ENCODE measurements around the gene KCTD7.
A peak's percentile ranks its signal among the peaks of the same experiment; 100 is the strongest.
"Not testable (repeated sequence)": the region's sequence is repeated elsewhere in the genome, so short reads cannot be mapped to it uniquely, and the experiment has no call there.

KCTD7 gene

GRCh38 chr7:66628361-66629221, at the start of gene KCTD7:
TSS of gene KCTD7 (plus strand) at chr7:66628881. CDS start at chr7:66629065, 184 bp downstream.
- DNase-seq (ENCODE audit: low read depth), result peak; percentile 91

- DNase-seq (ENCODE audit: low read depth), result not testable (repeated sequence)
Observed at GRCh38 chr7:66580380-66580779, 48.3 kb upstream of the KCTD7 start.

GRCh38 chr7:66582816-66583489, 45.7 kb upstream of the KCTD7 start:
- DNase-seq (ENCODE audit: low read depth), result not testable (repeated sequence)

GRCh38 chr7:66583490-66584110, 45.1 kb upstream of the KCTD7 start:
- no peak for DNase-seq (ENCODE audit: low read depth)

- no peak for DNase-seq (ENCODE audit: low read depth)
Observed at GRCh38 chr7:66586181-66586580, 42.5 kb upstream of the KCTD7 start.

GRCh38 chr7:66588226-66588625, 40.5 kb upstream of the KCTD7 start:
- not testable (repeated sequence) for DNase-seq (ENCODE audit: low read depth)

GRCh38 chr7:66588856-66589570, 39.7 kb upstream of the KCTD7 start:
- not testable (repeated sequence) for DNase-seq (ENCODE audit: low read depth)

- DNase-seq (ENCODE audit: low read depth), result not testable (repeated sequence)
Observed at GRCh38 chr7:66590302-66591057, 38.2 kb upstream of the KCTD7 start.

- not testable (repeated sequence) for DNase-seq (ENCODE audit: low read depth)
Observed at GRCh38 chr7:66591058-66591798, 37.5 kb upstream of the KCTD7 start.

- peak; percentile 86 for DNase-seq (ENCODE audit: low read depth)
Observed at GRCh38 chr7:66591799-66592596, 36.7 kb upstream of the KCTD7 start.

- not testable (repeated sequence) for DNase-seq (ENCODE audit: low read depth)
Observed at GRCh38 chr7:66592597-66593146, 36.0 kb upstream of the KCTD7 start.

- not testable (repeated sequence) for DNase-seq (ENCODE audit: low read depth)
Observed at GRCh38 chr7:66594082-66594481, 34.6 kb upstream of the KCTD7 start.

GRCh38 chr7:66597461-66597860, 31.2 kb upstream of the KCTD7 start:
- DNase-seq (ENCODE audit: low read depth), result no peak

- no peak for DNase-seq (ENCODE audit: low read depth)
Observed at GRCh38 chr7:66602159-66602558, 26.5 kb upstream of the KCTD7 start.

- DNase-seq (ENCODE audit: low read depth), result no peak
Observed at GRCh38 chr7:66604198-66604597, 24.5 kb upstream of the KCTD7 start.

GRCh38 chr7:66606540-66607291, 22.0 kb upstream of the KCTD7 start:
- DNase-seq (ENCODE audit: low read depth), result not testable (repeated sequence)

- no peak for DNase-seq (ENCODE audit: low read depth)
Observed at GRCh38 chr7:66609176-66609575, 19.5 kb upstream of the KCTD7 start.

- DNase-seq (ENCODE audit: low read depth), result not testable (repeated sequence)
Observed at GRCh38 chr7:66614596-66614995, 14.1 kb upstream of the KCTD7 start.

- no peak for DNase-seq (ENCODE audit: low read depth)
Observed at GRCh38 chr7:66615699-66616098, 13.0 kb upstream of the KCTD7 start.

Data from activated T-cell treated with anti-CD3 and anti-CD28 coated beads for 24 hours (primary cell).